ENCODE results near the gene RERG. TPM values are rescaled to one million over a fixed set of nuclear protein-coding genes. Genes with fewer than 3 reads are reported as not detected.
"Not testable (repeated sequence)": the region's sequence is repeated elsewhere in the genome, so short reads cannot be mapped to it uniquely, and the experiment has no call there.

Gene RERG
- total RNA-seq, 4 donors from 2014 or later, result 61.6 to 236 (median 150) TPM

DNA sequence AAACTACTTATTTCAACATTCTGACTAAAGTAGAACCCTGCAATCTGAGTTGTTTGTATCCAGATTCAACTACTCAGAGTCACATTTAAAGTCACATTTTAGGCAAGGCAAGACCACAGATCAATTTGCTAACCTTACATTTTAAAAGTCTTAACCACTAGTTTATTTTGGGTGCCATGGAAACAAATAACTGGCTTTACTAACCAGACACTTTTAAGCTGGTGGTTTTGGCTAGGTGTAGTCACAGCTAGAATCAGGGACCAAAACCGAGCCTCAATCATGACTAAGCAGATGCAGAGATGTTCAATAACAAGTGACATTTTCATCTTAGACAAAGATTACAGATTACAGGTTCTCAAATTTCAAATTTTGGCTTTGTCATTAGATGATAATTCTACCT lies 133.1 kb downstream of the RERG start:
- H3K9me3 ChIP-seq, result no peaks in the 10 kb centered on the region
- no peaks in the 10 kb centered on the region for H3K27me3 ChIP-seq
- no peak overlapping the region for H3K4me3 ChIP-seq
- intact Hi-C loops (cut with DNase I; ENCODE audit: low total_unique reads), result no loop called here
- H3K27ac ChIP-seq, result no peak overlapping the region
- no peak for DNase-seq
- H3K4me1 ChIP-seq, result no peaks in the 10 kb centered on the region
- TF ChIP-seq POLR2A (IDR thresholded peaks at IDR 0.05) (no peak), CTCF (IDR thresholded peaks at IDR 0.05) (no peak)
- H3K36me3 ChIP-seq, result no peaks in the 10 kb centered on the region

GRCh38 chr12:15077751-15078150 lies 143.5 kb downstream of the RERG start:
- DNase-seq; H3K9me3 ChIP-seq; H3K4me3 ChIP-seq; H3K27ac ChIP-seq; H3K27me3 ChIP-seq; H3K36me3 ChIP-seq; intact Hi-C loops (cut with DNase I; ENCODE audit: low total_unique reads); H3K4me1 ChIP-seq: not testable (repeated sequence)

DNA sequence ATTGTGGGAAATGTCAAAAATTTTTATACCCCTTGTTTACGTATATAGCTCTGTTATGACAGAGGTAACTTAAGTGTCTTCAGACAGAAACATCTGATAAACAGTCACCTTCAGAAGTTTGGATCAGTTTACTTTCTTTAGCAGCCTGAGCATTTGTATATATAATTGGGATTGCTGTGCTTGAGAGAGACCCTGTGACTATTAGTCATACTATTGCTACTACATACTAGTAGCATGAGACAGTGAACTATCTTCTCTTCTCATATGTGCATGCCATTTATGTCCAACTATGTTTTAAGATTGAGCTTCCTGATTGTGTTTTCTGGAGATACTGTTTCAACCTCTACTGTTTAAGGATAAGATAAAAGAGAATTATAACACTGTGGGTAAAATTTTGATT lies 146.9 kb downstream of the RERG start:
- no peaks in the 10 kb centered on the region for H3K9me3 ChIP-seq
- no peaks in the 10 kb centered on the region for H3K36me3 ChIP-seq
- no peak for TF ChIP-seq POLR2A (IDR thresholded peaks at IDR 0.05)
- no peak for TF ChIP-seq CTCF (IDR thresholded peaks at IDR 0.05)
- no peak for DNase-seq
- H3K4me3 ChIP-seq, result no peak overlapping the region
- no peaks in the 10 kb centered on the region for H3K4me1 ChIP-seq
- intact Hi-C loops (cut with DNase I; ENCODE audit: low total_unique reads), result no loop called here
- no peak overlapping the region for H3K27ac ChIP-seq
- no peaks in the 10 kb centered on the region for H3K27me3 ChIP-seq

GRCh38 chr12:15059123-15059522 lies 162.1 kb downstream of the RERG start:
- no peak overlapping the region for H3K27ac ChIP-seq
- DNase-seq, result no peak
- H3K27me3 ChIP-seq, result no peaks in the 10 kb centered on the region
- no peaks in the 10 kb centered on the region for H3K36me3 ChIP-seq
- TF ChIP-seq CTCF (IDR thresholded peaks at IDR 0.05) (no peak), POLR2A (IDR thresholded peaks at IDR 0.05) (no peak)
- H3K4me3 ChIP-seq, result no peak overlapping the region
- peaks cover 0 to 6% of the 10 kb centered on the region in 2 donors for H3K4me1 ChIP-seq
- intact Hi-C loops (cut with DNase I; ENCODE audit: low total_unique reads), result no loop called here
- no peaks in the 10 kb centered on the region for H3K9me3 ChIP-seq

Other genes with a start within 250 kb of the RERG start
- gene PDE6H, start 248.4 kb downstream of the RERG start, total RNA-seq, result not detected
- gene PTPRO, start 101.1 kb upstream of the RERG start, total RNA-seq, result 10 to 100 TPM in 1 of 4 donors, 1 to 10 TPM in 3; 1.5 to 15.3 (median 8.0) TPM

Data from uterus (tissue), 4 donors.